Measurements from ENCODE around the gene DRD4.
"Not testable (repeated sequence)": the region's sequence is repeated elsewhere in the genome, so short reads cannot be mapped to it uniquely, and the experiment has no call there.

- TF ChIP-seq CTCF (IDR thresholded peaks at IDR 0.05; ENCODE audit: low read depth, low read length, poor library complexity, severe bottlenecking); EZH2phosphoT487 (IDR thresholded peaks at IDR 0.05; ENCODE audit: borderline replicate concordance, low read length): not testable (repeated sequence)
Measured at GRCh38 chr11:690244-690643, 53.2 kb downstream of the DRD4 start.
